Body of pancreas (tissue), 4 donors: ENCODE data around the gene PGLYRP4.
"Not testable (repeated sequence)": the region's sequence is repeated elsewhere in the genome, so short reads cannot be mapped to it uniquely, and the experiment has no call there.

Experiments used
- POLR2A ChIP-seq, 3 donors: fragments of 450-650 bp; IDR thresholded peaks; one replicate each; pipeline ENCODE4 v1.6.1; 2016; ENCODE audit warnings: antibody characterized with exemption in 3 of 3, mild to moderate bottlenecking in 2 of 3
- TF ChIP-seq, protein P1 (sequence below), 7 experiments: fragments of 450-650 bp in 4 of 7; fragments of 200-600 bp in 3 of 7; sonication (generic) in 3 of 7; IDR thresholded peaks; one replicate each; pipeline ENCODE4 v1.5.1; 2016 to 2019; ENCODE audit warnings: antibody characterized with exemption in 7 of 7

GRCh38 chr1:153347049-153347448, 1.6 kb downstream of the PGLYRP4 start:
- not testable (repeated sequence) for TF ChIP-seq POLR2A (IDR thresholded peaks at IDR 0.05)
- TF ChIP-seq, protein P1, sequence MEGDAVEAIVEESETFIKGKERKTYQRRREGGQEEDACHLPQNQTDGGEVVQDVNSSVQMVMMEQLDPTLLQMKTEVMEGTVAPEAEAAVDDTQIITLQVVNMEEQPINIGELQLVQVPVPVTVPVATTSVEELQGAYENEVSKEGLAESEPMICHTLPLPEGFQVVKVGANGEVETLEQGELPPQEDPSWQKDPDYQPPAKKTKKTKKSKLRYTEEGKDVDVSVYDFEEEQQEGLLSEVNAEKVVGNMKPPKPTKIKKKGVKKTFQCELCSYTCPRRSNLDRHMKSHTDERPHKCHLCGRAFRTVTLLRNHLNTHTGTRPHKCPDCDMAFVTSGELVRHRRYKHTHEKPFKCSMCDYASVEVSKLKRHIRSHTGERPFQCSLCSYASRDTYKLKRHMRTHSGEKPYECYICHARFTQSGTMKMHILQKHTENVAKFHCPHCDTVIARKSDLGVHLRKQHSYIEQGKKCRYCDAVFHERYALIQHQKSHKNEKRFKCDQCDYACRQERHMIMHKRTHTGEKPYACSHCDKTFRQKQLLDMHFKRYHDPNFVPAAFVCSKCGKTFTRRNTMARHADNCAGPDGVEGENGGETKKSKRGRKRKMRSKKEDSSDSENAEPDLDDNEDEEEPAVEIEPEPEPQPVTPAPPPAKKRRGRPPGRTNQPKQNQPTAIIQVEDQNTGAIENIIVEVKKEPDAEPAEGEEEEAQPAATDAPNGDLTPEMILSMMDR (IDR thresholded peaks at IDR 0.05), result not testable (repeated sequence)
